NT2/D1 (cell line): Measurements from ENCODE around the gene SHCBP1L.
"Not testable (repeated sequence)": the region's sequence is repeated elsewhere in the genome, so short reads cannot be mapped to it uniquely, and the experiment has no call there.

ENCODE experiments used
- DNase-seq: peaks from one replicate; pipeline ENCODE4 v3.0.0-alpha.2; 2011; ENCODE audit warnings: low read depth, low spot score
- H3K27me3 ChIP-seq: 2 replicates; pipeline ENCODE4 v1.6.0; 2011; ENCODE audit warnings: mild to moderate bottlenecking; ENCODE audit not compliant: insufficient read length, insufficient read depth
- H3K36me3 ChIP-seq: 2 replicates; pipeline ENCODE4 v1.6.1; 2011; ENCODE audit warnings: mild to moderate bottlenecking, low read length, mixed read lengths; ENCODE audit not compliant: insufficient read depth, insufficient read length
- H3K4me1 ChIP-seq: 2 replicates; pipeline ENCODE4 v1.5.1; 2011; ENCODE audit not compliant: insufficient read depth, insufficient read length
- H3K4me3 ChIP-seq: 2 replicates; pipeline ENCODE4 v1.5.1; 2011; ENCODE audit warnings: low read depth; ENCODE audit not compliant: insufficient read length
- H3K9ac ChIP-seq: 2 replicates; pipeline ENCODE4 v1.6.0; 2011; ENCODE audit warnings: low read depth; ENCODE audit not compliant: insufficient read length
- H3K9me3 ChIP-seq: 2 replicates; pipeline ENCODE4 v1.5.1; 2011; ENCODE audit warnings: mild to moderate bottlenecking, low read length; ENCODE audit not compliant: insufficient read depth
- SUZ12 ChIP-seq: IDR thresholded peaks from 2 replicates; pipeline ENCODE4 v1.6.1; 2011; ENCODE audit not compliant: insufficient read length, insufficient read depth; ENCODE audit errors: extremely low read depth
- YY1 ChIP-seq: IDR thresholded peaks from 2 replicates; pipeline ENCODE4 v1.6.1; 2011; ENCODE audit not compliant: insufficient read length, insufficient read depth
- ZNF274 ChIP-seq: IDR thresholded peaks from 2 replicates; pipeline ENCODE4 v1.6.1; 2011; ENCODE audit warnings: mild to moderate bottlenecking, low read depth, low read length

SHCBP1L gene

GRCh38 chr1:182962554-182963115 is 9.7 kb upstream of the SHCBP1L start:
- no peak for TF ChIP-seq ZNF274
- no peak overlapping the region for H3K4me3 ChIP-seq

GRCh38 chr1:182960046-182960445 is 7.1 kb upstream of the SHCBP1L start:
- H3K27me3 ChIP-seq: no peaks in the 10 kb centered on the region
- H3K36me3 ChIP-seq: no peaks in the 10 kb centered on the region
- no peak for DNase-seq
- peaks cover 10% of the 10 kb centered on the region; the same call in 1 of the 2 replicates for H3K9me3 ChIP-seq
- TF ChIP-seq YY1: no peak
- no peak for TF ChIP-seq SUZ12
- no peak overlapping the region for H3K9ac ChIP-seq
- peaks cover 2% of the 10 kb centered on the region for H3K4me1 ChIP-seq
- no peak overlapping the region for H3K4me3 ChIP-seq

More at GRCh38 chr1:182962554-182963115, 9.7 kb upstream of the SHCBP1L start:
- DNase-seq: peak; percentile 93
- Histone ChIP-seq H3K4me1 (peaks cover 2% of the 10 kb centered on the region), H3K27me3 (no peaks in the 10 kb centered on the region), H3K9ac (peak overlapping the region; percentile 14), H3K9me3 (peaks cover 5% of the 10 kb centered on the region; the same call in 1 of the 2 replicates), H3K36me3 (no peaks in the 10 kb centered on the region)

- TF ChIP-seq ZNF274 (no peak), SUZ12 (no peak)
Observed at GRCh38 chr1:182957902-182958395, 5.0 kb upstream of the SHCBP1L start.

GRCh38 chr1:182956708-182957365 is 3.9 kb upstream of the SHCBP1L start:
- no peaks in the 10 kb centered on the region for H3K36me3 ChIP-seq
- H3K4me1 ChIP-seq: peaks cover 2% of the 10 kb centered on the region
- peaks cover 10% of the 10 kb centered on the region; the same call in 1 of the 2 replicates for H3K9me3 ChIP-seq
- H3K4me3 ChIP-seq: no peak overlapping the region
- no peak overlapping the region for H3K9ac ChIP-seq
- no peak for DNase-seq
- TF ChIP-seq ZNF274 (no peak), YY1 (no peak), SUZ12 (no peak)
- H3K27me3 ChIP-seq: no peaks in the 10 kb centered on the region

More at GRCh38 chr1:182957902-182958395, 5.0 kb upstream of the SHCBP1L start:
- H3K9ac ChIP-seq: no peak overlapping the region
- H3K36me3 ChIP-seq: no peaks in the 10 kb centered on the region
- peaks cover 10% of the 10 kb centered on the region; the same call in 1 of the 2 replicates for H3K9me3 ChIP-seq
- peaks cover 2% of the 10 kb centered on the region for H3K4me1 ChIP-seq
- H3K4me3 ChIP-seq: no peak overlapping the region
- DNase-seq: peak; percentile 96
- no peaks in the 10 kb centered on the region for H3K27me3 ChIP-seq

GRCh38 chr1:182955596-182956588 is 2.9 kb upstream of the SHCBP1L start:
- TF ChIP-seq YY1 (no peak), SUZ12 (no peak), ZNF274 (no peak)
- H3K27me3 ChIP-seq: no peaks in the 10 kb centered on the region

GRCh38 chr1:182953826-182954225 is 860 bp upstream of the SHCBP1L start:
- Histone ChIP-seq H3K36me3 (no peaks in the 10 kb centered on the region), H3K9ac (no peak overlapping the region), H3K4me1 (peaks cover 2% of the 10 kb centered on the region), H3K27me3 (no peaks in the 10 kb centered on the region), H3K4me3 (no peak overlapping the region), H3K9me3 (peaks cover 4% of the 10 kb centered on the region; the same call in 1 of the 2 replicates)
- no peak for DNase-seq
- TF ChIP-seq SUZ12 (no peak), YY1 (no peak), ZNF274 (no peak)

More at GRCh38 chr1:182955596-182956588, 2.9 kb upstream of the SHCBP1L start:
- H3K4me1 ChIP-seq: peaks cover 2% of the 10 kb centered on the region
- H3K4me3 ChIP-seq: no peak overlapping the region
- H3K9me3 ChIP-seq: peaks cover 10% of the 10 kb centered on the region; the same call in 1 of the 2 replicates
- DNase-seq: no peak
- H3K36me3 ChIP-seq: no peaks in the 10 kb centered on the region
- H3K9ac ChIP-seq: no peak overlapping the region

GRCh38 chr1:182943336-182943735 is 9.6 kb downstream of the SHCBP1L start:
- H3K4me1 ChIP-seq, H3K9ac ChIP-seq, H3K27me3 ChIP-seq, H3K36me3 ChIP-seq, H3K4me3 ChIP-seq, H3K9me3 ChIP-seq, DNase-seq: not testable (repeated sequence)

GRCh38 chr1:182942145-182942544 is 10.8 kb downstream of the SHCBP1L start:
- H3K4me3 ChIP-seq, H3K27me3 ChIP-seq, DNase-seq, H3K9me3 ChIP-seq, H3K4me1 ChIP-seq, H3K36me3 ChIP-seq, H3K9ac ChIP-seq: not testable (repeated sequence)
